GM21528 (cell line): ENCODE results near the gene GATA1.

ENCODE experiments used
- ATAC-seq: cut with Tn5 transposase; IDR thresholded peaks from one replicate; pipeline ENCODE4 v1.9.1; 2021; ENCODE audit warnings: mild to moderate bottlenecking, moderate library complexity; ENCODE audit not compliant: unreplicated experiment, low FRiP score

Gene GATA1

DNA sequence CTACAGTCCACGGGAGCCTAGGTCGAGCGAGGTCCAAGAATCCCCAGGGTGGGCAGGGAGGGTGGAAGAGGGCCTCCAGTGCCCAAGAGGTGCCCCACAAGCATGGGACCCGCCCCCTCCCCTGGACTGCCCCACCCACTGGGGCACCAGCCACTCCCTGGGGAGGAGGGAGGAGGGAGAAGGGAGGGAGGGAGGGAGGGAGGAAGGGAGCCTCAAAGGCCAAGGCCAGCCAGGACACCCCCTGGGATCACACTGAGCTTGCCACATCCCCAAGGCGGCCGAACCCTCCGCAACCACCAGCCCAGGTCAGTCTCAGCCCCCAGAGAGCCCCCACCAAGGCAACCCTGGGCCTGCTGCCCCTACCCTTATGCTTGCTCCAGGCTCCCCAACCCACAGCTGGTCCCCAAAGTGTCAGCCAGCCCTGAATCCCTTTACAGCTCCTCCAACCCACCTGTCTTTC is at the start of gene GATA1:
Gene GATA1 (plus strand): TSS at position 250 of the 460 bp plus-strand sequence. CDS start 4,520 bp downstream, outside the sequence.
- no peak for ATAC-seq

GRCh38 chrX:48736878-48737212 is 49.5 kb upstream of the GATA1 start:
- ATAC-seq: no peak

DNA sequence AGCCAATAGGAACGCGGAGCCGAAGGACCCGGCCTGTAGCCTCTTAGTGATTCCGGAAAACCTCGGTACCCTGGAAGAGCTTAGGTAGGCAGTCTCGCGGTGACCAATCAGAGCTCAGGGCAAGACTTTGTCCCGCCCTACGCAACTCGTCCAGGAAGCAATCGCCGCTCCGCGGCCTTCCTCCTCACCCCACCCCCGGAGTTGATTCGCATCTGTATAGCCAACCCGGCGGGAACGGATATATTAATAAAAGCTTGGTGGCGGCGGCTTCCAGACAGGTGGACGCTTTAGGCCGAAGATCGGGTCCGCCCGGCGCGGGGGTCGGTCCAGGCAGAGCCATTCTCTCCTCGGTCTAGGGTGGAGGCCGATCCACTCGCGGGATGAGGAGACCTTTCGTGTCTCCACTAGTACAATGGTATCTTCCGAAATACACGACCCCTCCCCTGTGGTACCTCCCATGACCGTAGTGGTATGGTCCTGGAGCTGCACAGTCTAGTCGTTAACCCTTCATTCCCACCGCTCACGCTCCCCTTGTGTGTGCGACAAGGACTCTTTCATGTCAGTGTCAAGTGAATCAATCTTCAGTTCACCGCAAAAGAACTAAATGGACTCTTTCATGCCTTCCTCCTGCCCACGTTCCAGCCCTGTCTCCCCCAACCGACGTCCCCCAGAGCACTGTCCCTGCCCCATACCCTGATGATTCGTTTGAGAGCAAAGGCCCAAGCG is 49.0 kb upstream of the GATA1 start:
- ATAC-seq: peak; percentile 95

- no peak for ATAC-seq
Observed at GRCh38 chrX:48737940-48738339, 48.5 kb upstream of the GATA1 start.

- no peak for ATAC-seq
Observed at GRCh38 chrX:48741834-48742233, 44.6 kb upstream of the GATA1 start.

- ATAC-seq: no peak
Observed at GRCh38 chrX:48745222-48745621, 41.2 kb upstream of the GATA1 start.

DNA sequence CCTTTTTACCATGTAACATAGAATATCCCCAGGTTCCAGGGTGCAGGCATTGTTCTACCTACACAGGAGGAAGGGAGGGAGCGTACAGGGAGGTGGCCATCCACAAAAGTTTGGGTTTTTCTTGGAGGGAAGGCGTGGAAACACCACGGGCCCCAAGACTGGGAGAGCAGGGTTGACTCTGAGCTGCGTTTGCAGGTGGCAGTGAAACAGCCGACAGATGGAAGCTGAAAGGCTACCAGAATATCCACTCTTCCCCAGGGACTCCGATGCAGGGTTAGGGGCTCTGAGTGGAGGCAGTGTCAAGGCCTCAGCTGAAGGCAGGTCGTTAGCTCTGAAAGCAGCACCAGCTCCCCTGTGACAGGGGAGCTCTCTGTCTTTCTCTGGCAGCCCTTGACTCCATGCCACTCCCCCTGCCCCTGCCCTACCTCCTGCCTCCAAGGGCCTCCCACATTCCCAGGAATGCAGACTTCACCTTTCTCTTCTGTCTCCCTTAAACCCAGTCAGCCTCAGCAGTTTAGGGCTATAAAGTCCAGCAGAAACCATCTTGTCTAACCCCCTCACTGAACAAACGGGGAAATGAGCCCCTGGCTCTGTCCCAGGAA is 38.9 kb upstream of the GATA1 start:
- ATAC-seq: no peak

- ATAC-seq: no peak
Observed at GRCh38 chrX:48749182-48749581, 37.2 kb upstream of the GATA1 start.

- ATAC-seq: no peak
Observed at GRCh38 chrX:48751343-48751742, 35.0 kb upstream of the GATA1 start.

DNA sequence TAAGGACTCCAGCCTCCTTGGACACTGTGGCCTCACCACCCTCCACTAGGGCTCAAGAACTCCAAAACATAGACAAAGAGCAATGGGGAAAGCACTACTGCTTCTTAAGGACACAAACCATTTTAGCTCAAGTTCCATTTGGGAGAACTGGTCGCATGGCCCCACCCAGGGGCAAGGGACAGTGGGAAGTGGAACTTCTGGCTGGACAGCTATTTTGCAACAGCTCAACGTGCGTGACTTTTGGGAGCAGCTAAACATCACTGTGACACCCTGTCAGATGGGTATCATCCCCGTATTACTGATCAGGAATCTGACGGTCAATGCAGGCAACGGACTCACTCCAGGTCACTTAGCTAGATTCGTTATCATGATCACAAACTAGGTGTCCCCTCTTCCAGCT is 33.9 kb upstream of the GATA1 start:
- no peak for ATAC-seq

DNA sequence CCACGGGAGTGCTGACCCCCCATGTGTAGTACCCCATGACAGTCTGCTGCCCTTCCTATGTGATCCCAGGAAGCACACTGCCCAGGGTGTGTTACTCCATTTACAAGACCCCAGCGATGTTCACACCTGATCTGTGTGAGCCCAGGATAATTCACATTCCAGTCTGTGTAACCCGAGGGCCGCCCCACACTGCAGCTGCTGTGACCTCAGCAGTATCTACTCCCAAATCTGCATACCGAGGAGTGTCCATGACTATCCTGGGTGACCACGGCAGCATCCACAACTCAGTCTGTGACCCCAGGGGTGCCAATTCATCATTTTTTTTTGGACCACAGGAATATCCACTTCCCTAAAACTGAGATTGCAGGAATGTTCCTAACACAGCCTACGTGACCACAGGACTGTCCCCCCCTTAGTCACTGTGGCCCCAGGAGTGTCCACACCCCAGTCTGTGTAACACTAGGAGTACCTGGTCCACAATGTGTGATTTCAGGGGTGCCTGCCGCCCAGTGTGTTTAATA is 32.6 kb upstream of the GATA1 start:
- ATAC-seq: no peak

GRCh38 chrX:48754238-48754637 is 32.2 kb upstream of the GATA1 start:
- no peak for ATAC-seq

DNA sequence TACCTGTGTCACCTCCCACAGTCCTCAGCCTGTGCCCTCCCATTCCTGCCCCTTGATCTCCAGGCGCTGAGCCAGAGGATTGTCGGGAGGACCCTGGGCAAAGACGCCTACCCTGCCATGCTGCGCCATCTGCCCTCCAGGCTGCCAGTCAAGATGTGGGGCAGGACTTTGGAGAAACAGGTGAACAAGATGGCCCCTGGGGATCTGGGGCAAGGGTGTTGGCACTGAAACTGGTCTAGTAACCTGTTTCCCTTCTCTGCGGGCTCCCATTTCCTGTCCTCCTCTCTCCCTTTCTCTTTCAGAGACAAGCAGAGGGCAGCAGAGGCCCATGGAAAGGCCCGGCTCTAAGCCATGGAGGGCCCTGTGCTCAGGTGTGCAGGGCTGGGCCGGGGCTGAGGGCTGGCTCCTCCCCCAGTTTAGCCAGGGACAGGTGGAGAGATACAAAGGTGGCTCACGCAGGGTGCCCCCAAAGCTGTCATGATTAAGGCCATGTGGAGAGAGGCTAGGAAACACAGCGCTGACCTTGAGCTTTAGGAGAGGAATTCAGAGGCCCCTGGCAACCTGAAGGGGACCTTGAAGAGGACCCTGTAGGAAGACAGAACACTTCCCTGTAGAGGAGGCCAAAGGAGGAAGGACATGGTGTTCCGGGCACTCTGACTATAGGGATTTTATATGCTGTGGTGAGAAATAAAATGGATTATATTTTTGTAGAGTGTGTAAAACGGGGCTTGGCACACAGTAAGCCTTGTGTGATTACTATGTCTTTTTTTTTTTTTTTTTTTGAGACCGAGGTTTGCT is 24.5 kb upstream of the GATA1 start, which contains the start of gene GLOD5:
Gene GLOD5 (plus strand): TSS at position 74 of the 798 bp plus-strand sequence. CDS start 44 bp downstream, at position 118.
- no peak for ATAC-seq

- ATAC-seq: no peak
Observed at GRCh38 chrX:48769230-48769629, 17.2 kb upstream of the GATA1 start.

DNA sequence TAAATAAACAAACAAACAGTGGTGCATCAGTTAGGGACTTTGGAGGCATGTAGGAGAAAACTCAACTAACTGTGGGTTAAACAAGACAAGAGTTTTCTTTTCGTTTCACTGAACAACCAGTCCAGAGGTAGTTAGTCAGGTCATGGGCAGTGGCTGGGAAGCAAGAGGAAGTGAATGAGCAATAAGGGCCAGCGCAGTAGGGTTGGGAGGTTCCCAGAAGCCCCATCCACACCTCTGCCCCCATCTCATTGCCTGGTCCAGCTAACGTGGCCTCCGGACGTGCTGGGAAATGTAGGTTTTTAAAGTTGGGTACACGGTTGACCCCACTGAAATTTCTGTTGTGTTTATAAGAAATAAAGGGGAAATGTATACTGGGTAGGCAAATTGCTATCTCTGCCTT is 16.1 kb upstream of the GATA1 start:
- no peak for ATAC-seq

DNA sequence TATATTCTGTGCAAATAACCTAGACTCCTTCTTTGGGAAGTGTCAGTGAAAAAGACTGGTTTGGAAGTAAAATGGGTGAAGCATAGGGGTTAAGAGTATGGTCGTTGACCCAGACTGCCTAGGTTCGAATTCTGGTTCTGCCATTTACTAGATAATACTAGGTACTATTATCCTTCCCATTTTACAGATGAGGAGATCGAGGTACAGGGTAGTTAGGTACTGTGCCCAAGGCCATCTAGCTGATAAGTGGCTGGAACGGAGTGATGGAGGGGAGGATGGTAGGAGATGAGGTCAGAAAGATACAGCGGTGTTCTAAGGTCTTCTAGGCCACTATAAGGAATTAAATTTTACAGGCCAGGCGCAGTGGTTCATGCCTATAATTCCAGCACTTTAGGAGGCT is 13.8 kb upstream of the GATA1 start:
- ATAC-seq: no peak

DNA sequence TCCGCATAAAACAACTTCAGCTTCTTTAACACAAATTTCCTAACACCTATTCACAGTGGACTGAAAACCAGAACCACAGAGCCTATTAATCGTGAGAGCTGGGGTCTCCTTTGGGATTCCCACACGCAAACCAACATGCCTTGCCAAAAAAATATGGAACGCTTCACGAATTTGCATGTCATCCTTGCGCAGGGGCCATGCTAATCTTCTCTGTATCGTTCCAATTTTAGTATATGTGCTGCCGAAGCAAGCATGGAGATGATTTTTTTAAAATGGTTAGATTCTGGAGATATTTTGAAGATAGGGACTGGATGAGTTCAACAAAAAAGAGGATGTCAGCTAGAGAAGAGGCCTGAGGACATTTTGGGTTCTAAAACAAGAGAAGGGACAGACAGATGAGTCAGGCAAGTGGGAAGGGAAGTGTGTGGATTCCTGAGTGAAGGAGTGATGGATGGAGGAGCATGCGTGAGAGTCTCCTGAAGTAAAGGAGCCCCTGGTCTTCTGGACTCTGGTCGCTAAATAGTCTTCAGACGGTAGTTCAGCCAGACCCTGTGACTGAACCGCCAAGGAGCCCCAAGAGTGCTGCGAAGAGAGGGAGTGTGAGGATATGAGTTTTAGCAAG is 9.5 kb upstream of the GATA1 start:
- no peak for ATAC-seq

- no peak for ATAC-seq
Observed at GRCh38 chrX:48779399-48779798, 7.0 kb upstream of the GATA1 start.

- no peak for ATAC-seq
Observed at GRCh38 chrX:48781705-48782104, 4.7 kb upstream of the GATA1 start.

- no peak for ATAC-seq
Observed at GRCh38 chrX:48782216-48782615, 4.2 kb upstream of the GATA1 start.

GRCh38 chrX:48782795-48783194 is 3.6 kb upstream of the GATA1 start:
- ATAC-seq: no peak
